Measurements from ENCODE around the gene TFIP11.

DNA sequence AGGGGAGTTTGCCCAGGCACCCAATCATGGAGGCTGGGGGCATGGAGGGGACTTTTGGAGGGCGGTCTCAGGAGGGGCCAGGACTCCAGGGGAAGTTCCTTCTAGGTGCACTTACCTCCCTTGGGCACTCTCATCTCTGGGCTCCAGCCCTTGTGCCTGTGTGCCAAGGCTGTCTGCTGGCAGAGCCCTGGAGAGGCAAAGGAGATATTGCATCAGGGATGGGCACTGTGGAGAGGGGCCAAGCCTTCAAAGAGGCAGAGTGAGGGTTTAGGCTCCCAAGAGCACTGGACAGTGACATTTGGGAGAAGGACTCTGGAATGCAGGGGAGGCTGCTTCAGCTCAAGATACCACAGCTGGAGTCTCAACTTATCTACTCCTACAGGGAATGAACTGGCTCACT, 32.2 kb upstream of the TFIP11 start:
- TF ChIP-seq POLR2AphosphoS5 (IDR thresholded peaks at IDR 0.05), result no peak
- TF ChIP-seq, protein P1, sequence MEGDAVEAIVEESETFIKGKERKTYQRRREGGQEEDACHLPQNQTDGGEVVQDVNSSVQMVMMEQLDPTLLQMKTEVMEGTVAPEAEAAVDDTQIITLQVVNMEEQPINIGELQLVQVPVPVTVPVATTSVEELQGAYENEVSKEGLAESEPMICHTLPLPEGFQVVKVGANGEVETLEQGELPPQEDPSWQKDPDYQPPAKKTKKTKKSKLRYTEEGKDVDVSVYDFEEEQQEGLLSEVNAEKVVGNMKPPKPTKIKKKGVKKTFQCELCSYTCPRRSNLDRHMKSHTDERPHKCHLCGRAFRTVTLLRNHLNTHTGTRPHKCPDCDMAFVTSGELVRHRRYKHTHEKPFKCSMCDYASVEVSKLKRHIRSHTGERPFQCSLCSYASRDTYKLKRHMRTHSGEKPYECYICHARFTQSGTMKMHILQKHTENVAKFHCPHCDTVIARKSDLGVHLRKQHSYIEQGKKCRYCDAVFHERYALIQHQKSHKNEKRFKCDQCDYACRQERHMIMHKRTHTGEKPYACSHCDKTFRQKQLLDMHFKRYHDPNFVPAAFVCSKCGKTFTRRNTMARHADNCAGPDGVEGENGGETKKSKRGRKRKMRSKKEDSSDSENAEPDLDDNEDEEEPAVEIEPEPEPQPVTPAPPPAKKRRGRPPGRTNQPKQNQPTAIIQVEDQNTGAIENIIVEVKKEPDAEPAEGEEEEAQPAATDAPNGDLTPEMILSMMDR (IDR thresholded peaks at IDR 0.05 in 8 of 11, conservative IDR thresholded peaks at IDR 0.05 in 3 of 11), result no peak
